Activated T-cell treated with anti-CD3 and anti-CD28 coated beads, Interleukin-2, amount 50 U/mL, for 24 hours (primary cell): ENCODE measurements around the gene SEPTIN2.
"Not testable (repeated sequence)": the region's sequence is repeated elsewhere in the genome, so short reads cannot be mapped to it uniquely, and the experiment has no call there.

Experiments used
- DNase-seq: peaks from one replicate; pipeline ENCODE4 v3.0.0-alpha.2; 2020
- H3K27ac Mint-ChIP-seq: 2 replicates; pipeline ENCODE4 v1.8.0; 2020; ENCODE audit warnings: mild to moderate bottlenecking, mixed read lengths
- H3K27me3 Mint-ChIP-seq: 2 replicates; pipeline ENCODE4 v1.8.0; 2020; ENCODE audit warnings: mixed read lengths
- H3K36me3 Mint-ChIP-seq: 2 replicates; pipeline ENCODE4 v1.8.0; 2020; ENCODE audit warnings: low read depth, mixed read lengths
- H3K4me1 Mint-ChIP-seq: 2 replicates; pipeline ENCODE4 v1.8.0; 2020; ENCODE audit warnings: low read depth, mixed read lengths
- H3K4me3 Mint-ChIP-seq: 2 replicates; pipeline ENCODE4 v1.8.0; 2020; ENCODE audit warnings: mild to moderate bottlenecking, moderate library complexity, mixed read lengths
- H3K9me3 Mint-ChIP-seq: 2 replicates; pipeline ENCODE4 v1.8.0; 2020; ENCODE audit warnings: mixed read lengths

Gene SEPTIN2

GRCh38 chr2:241363426-241363825 is 47.7 kb downstream of the SEPTIN2 start:
- Mint-ChIP-seq H3K9me3 (no peaks in the 10 kb centered on the region), H3K4me3 (no peak overlapping the region), H3K27me3 (no peaks in the 10 kb centered on the region), H3K27ac (no peak overlapping the region), H3K4me1 (peaks cover 25% of the 10 kb centered on the region), H3K36me3 (peaks cover 9% of the 10 kb centered on the region)
- DNase-seq, result no peak

GRCh38 chr2:241364781-241365180 is 49.1 kb downstream of the SEPTIN2 start:
- Mint-ChIP-seq H3K36me3 (peaks cover 9% of the 10 kb centered on the region), H3K27me3 (no peaks in the 10 kb centered on the region), H3K9me3 (no peaks in the 10 kb centered on the region), H3K4me1 (peaks cover 13% of the 10 kb centered on the region), H3K4me3 (no peak overlapping the region), H3K27ac (no peak overlapping the region)
- DNase-seq, result no peak

- peaks cover 9% of the 10 kb centered on the region for H3K4me1 Mint-ChIP-seq
- no peak overlapping the region for H3K27ac Mint-ChIP-seq
- no peaks in the 10 kb centered on the region for H3K27me3 Mint-ChIP-seq
- H3K36me3 Mint-ChIP-seq, result peaks cover 9% of the 10 kb centered on the region
- no peaks in the 10 kb centered on the region for H3K9me3 Mint-ChIP-seq
- H3K4me3 Mint-ChIP-seq, result no peak overlapping the region
- DNase-seq, result no peak
Observed at GRCh38 chr2:241366678-241367077, 51.0 kb downstream of the SEPTIN2 start.

GRCh38 chr2:241368643-241369042 is 52.9 kb downstream of the SEPTIN2 start:
- H3K36me3 Mint-ChIP-seq, result peaks cover 14% of the 10 kb centered on the region
- H3K9me3 Mint-ChIP-seq, result no peaks in the 10 kb centered on the region
- DNase-seq, result no peak
- no peak overlapping the region for H3K4me3 Mint-ChIP-seq
- H3K27me3 Mint-ChIP-seq, result no peaks in the 10 kb centered on the region
- H3K27ac Mint-ChIP-seq, result no peak overlapping the region
- peaks cover 8% of the 10 kb centered on the region for H3K4me1 Mint-ChIP-seq

GRCh38 chr2:241372361-241372992 is 56.8 kb downstream of the SEPTIN2 start:
- H3K4me1 Mint-ChIP-seq, result peaks cover 7% of the 10 kb centered on the region
- H3K27me3 Mint-ChIP-seq, result no peaks in the 10 kb centered on the region
- H3K4me3 Mint-ChIP-seq, result no peak overlapping the region
- no peak for DNase-seq
- H3K36me3 Mint-ChIP-seq, result peaks cover 37% of the 10 kb centered on the region
- H3K27ac Mint-ChIP-seq, result no peak overlapping the region
- no peaks in the 10 kb centered on the region for H3K9me3 Mint-ChIP-seq

- H3K36me3 Mint-ChIP-seq, result peaks cover 37% of the 10 kb centered on the region
- DNase-seq, result no peak
- peaks cover 7% of the 10 kb centered on the region for H3K4me1 Mint-ChIP-seq
- no peaks in the 10 kb centered on the region for H3K9me3 Mint-ChIP-seq
- no peak overlapping the region for H3K27ac Mint-ChIP-seq
- no peaks in the 10 kb centered on the region for H3K27me3 Mint-ChIP-seq
- no peak overlapping the region for H3K4me3 Mint-ChIP-seq
Observed at GRCh38 chr2:241373446-241373845, 57.7 kb downstream of the SEPTIN2 start.

- H3K4me3 Mint-ChIP-seq, H3K27ac Mint-ChIP-seq, H3K9me3 Mint-ChIP-seq, H3K27me3 Mint-ChIP-seq, H3K4me1 Mint-ChIP-seq, DNase-seq: not testable (repeated sequence)
- H3K36me3 Mint-ChIP-seq, result peaks cover 40% of the 10 kb centered on the region
Observed at GRCh38 chr2:241373906-241374305, 58.2 kb downstream of the SEPTIN2 start.

- Mint-ChIP-seq H3K36me3 (peaks cover 47% of the 10 kb centered on the region), H3K4me3 (no peak overlapping the region), H3K9me3 (no peaks in the 10 kb centered on the region), H3K4me1 (peaks cover 7% of the 10 kb centered on the region), H3K27ac (no peak overlapping the region), H3K27me3 (no peaks in the 10 kb centered on the region)
- DNase-seq, result no peak
Observed at GRCh38 chr2:241375300-241375699, 59.6 kb downstream of the SEPTIN2 start.

GRCh38 chr2:241376808-241377207 is 61.1 kb downstream of the SEPTIN2 start:
- H3K4me3 Mint-ChIP-seq, result no peak overlapping the region
- peaks cover 57% of the 10 kb centered on the region for H3K36me3 Mint-ChIP-seq
- H3K27me3 Mint-ChIP-seq, result no peaks in the 10 kb centered on the region
- no peak for DNase-seq
- H3K27ac Mint-ChIP-seq, result no peak overlapping the region
- H3K9me3 Mint-ChIP-seq, result no peaks in the 10 kb centered on the region
- H3K4me1 Mint-ChIP-seq, result peaks cover 7% of the 10 kb centered on the region

GRCh38 chr2:241378816-241379215 is 63.1 kb downstream of the SEPTIN2 start:
- Mint-ChIP-seq H3K4me1 (peaks cover 9% of the 10 kb centered on the region), H3K27me3 (no peaks in the 10 kb centered on the region), H3K27ac (no peak overlapping the region), H3K36me3 (peaks cover 64% of the 10 kb centered on the region), H3K9me3 (no peaks in the 10 kb centered on the region), H3K4me3 (no peak overlapping the region)
- DNase-seq, result no peak

GRCh38 chr2:241379481-241380480 is 64.1 kb downstream of the SEPTIN2 start:
- no peak overlapping the region for H3K4me3 Mint-ChIP-seq
- no peak for DNase-seq
- peaks cover 57% of the 10 kb centered on the region for H3K36me3 Mint-ChIP-seq
- H3K4me1 Mint-ChIP-seq, result peaks cover 9% of the 10 kb centered on the region
- H3K27me3 Mint-ChIP-seq, result no peaks in the 10 kb centered on the region
- no peaks in the 10 kb centered on the region for H3K9me3 Mint-ChIP-seq
- H3K27ac Mint-ChIP-seq, result no peak overlapping the region

- Mint-ChIP-seq H3K36me3 (peaks cover 38% of the 10 kb centered on the region), H3K4me3 (no peak overlapping the region), H3K4me1 (peaks cover 3% of the 10 kb centered on the region), H3K9me3 (no peaks in the 10 kb centered on the region), H3K27ac (no peak overlapping the region), H3K27me3 (no peaks in the 10 kb centered on the region)
- DNase-seq, result no peak
Observed at GRCh38 chr2:241381872-241382271, 66.1 kb downstream of the SEPTIN2 start.

- peaks cover 32% of the 10 kb centered on the region for H3K36me3 Mint-ChIP-seq
- H3K4me1 Mint-ChIP-seq, H3K27ac Mint-ChIP-seq, H3K4me3 Mint-ChIP-seq, H3K27me3 Mint-ChIP-seq, DNase-seq, H3K9me3 Mint-ChIP-seq: not testable (repeated sequence)
Observed at GRCh38 chr2:241385450-241385849, 69.7 kb downstream of the SEPTIN2 start.

GRCh38 chr2:241386519-241386918 is 70.8 kb downstream of the SEPTIN2 start:
- DNase-seq, result no peak
- Mint-ChIP-seq H3K36me3 (peaks cover 26% of the 10 kb centered on the region), H3K4me3 (no peak overlapping the region), H3K4me1 (peaks cover 9% of the 10 kb centered on the region), H3K9me3 (no peaks in the 10 kb centered on the region), H3K27ac (no peak overlapping the region), H3K27me3 (no peaks in the 10 kb centered on the region)

GRCh38 chr2:241389697-241390096 is 74.0 kb downstream of the SEPTIN2 start:
- no peaks in the 10 kb centered on the region for H3K9me3 Mint-ChIP-seq
- DNase-seq, result no peak
- peaks cover 13% of the 10 kb centered on the region for H3K4me1 Mint-ChIP-seq

More at GRCh38 chr2:241389697-241390096, 74.0 kb downstream of the SEPTIN2 start:
- Mint-ChIP-seq H3K27ac (no peak overlapping the region), H3K27me3 (no peaks in the 10 kb centered on the region), H3K36me3 (peaks cover 15% of the 10 kb centered on the region), H3K4me3 (no peak overlapping the region)
